Endometrium (tissue), 2 donors: Measurements from ENCODE around the gene ZCCHC4.

ENCODE experiments used
- FAIRE-seq: peaks from 2 replicates; lab custom pipeline; 2012; peaks lifted over from hg19 to GRCh38; lab: Jason Lieb, UNC
- donor health status: control.
- donor health status: control.

The ZCCHC4 gene

DNA sequence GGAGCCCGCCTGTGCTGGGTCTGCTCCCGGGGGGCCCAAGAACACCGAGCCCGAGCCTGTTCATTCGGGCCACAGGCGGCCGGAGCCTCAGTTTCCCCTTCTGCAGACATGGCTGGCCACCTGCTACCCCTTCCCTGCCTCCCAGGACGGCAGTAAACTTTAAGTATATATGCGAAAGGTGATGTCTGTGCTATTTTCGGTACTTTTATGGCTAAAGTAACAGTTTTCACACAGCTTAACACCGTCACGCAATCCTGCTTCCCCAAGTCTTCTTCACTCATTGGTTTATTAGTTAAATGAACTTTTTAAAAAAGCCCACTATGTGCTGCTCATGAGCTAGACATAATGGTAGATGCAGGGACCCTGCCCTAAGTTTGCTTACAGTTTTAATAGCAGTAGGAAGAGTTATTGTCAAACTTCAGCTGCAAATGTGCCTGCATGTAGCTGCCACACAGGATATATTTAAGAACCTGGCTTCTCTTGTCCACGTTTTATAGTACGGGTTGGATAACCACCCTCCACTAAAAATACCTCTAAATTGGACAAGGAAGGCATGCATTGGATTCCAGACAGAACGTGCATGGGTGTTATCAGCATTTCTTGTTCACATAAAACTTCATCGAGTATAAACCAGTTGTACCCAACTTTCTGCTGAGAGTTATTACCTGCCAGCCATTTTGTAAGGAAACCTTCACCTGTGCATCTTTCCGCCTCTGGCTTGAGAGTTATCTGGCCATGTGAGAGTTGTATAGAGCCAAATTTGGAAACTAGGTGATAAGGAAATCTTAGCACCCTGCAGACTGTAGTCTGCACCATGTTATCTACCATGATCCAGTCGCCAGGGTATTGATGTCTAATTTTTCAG is 65.2 kb downstream of the ZCCHC4 start:
- no peak for FAIRE-seq

DNA sequence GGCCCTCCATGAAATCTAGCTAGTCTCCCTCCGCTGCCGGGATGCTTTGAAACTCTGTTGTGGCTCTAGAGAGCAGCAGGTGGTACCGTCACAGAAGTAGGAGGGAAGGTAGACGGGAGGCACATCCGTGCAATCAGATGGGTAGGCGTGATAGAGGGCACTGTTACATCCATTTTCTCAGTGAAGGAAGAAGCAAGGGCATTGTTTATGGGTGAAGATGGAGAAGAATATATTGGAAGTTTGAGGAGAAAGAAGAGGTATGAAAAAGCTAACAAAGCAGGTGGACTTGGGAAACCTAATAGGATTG is 65.8 kb downstream of the ZCCHC4 start:
- FAIRE-seq = no peak

DNA sequence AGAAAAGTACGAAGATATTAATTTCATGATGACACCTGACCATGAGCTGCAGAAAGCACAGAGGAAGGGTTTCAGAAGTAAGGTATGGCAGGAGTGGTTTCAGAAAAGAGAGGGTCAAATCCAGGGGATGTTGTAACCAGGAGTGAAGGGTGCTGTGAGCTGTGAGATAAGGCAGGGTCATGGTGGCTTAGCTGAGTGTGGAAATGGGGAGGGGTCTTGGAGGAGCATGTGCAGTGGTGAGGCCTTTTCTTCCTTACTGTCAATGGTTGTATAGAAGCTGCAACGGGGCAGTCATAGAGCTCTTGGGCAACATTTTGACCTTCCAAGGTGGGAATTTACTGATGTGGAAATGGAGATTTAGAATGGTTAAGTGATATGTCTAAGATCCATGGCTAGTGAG is 67.0 kb downstream of the ZCCHC4 start:
- FAIRE-seq = no peak

DNA sequence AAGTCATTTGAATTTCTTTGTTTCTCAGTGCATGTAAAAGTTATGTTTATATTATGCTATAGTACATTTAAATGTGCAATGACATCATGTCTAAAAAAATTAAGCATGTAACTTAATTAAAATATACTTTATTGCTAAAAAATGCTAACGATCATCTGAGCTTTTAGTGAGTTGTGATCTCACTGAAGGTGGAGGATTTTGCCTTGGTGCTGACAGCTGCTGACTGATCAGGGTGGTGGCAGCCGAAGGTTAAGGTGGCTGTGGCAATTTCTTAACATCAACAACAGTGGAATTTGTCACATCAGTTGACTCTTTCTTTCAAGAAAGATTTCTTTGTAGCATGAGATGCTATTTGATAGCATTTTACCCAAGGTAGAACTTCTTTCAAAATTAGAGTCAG is 71.1 kb downstream of the ZCCHC4 start:
- no peak for FAIRE-seq

DNA sequence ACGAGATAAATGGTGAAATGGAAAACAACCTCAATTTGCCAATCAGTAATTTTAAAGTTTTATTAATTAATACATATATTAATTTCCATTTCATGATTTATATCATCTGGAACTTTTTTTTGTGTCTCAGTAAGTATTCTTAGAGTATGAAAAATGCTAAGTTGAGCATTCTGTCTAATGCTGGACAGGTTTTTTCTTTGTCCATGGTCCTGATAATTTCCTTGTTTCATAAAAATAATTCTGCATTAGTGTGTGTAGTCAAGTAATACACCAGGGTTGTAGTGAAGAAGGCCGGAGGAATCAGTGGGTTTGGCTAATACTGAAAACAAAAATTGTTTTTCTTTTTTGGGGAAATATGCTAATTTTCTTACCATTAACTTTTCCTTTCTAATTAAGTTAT is 74.4 kb downstream of the ZCCHC4 start:
- no peak for FAIRE-seq

DNA sequence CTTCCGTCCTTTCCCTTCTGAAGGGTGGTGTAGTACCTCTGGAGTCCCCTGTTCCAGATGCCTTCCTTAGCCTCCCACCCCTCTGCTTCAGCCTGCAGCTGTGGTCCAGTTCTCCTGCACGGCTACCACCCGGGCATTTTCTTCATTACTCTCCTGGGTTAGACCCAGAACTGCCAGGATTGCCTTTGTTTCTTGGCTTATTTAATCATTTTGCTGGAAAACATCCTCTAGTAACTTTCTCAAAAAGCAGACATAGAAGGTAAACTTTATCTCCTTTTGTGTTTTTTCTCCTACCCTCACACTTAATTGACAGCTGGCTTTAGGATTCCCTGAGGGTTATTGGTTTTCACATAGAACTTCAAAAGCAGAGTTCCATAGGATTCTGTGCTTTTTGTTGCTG is 84.7 kb downstream of the ZCCHC4 start:
- no peak for FAIRE-seq

DNA sequence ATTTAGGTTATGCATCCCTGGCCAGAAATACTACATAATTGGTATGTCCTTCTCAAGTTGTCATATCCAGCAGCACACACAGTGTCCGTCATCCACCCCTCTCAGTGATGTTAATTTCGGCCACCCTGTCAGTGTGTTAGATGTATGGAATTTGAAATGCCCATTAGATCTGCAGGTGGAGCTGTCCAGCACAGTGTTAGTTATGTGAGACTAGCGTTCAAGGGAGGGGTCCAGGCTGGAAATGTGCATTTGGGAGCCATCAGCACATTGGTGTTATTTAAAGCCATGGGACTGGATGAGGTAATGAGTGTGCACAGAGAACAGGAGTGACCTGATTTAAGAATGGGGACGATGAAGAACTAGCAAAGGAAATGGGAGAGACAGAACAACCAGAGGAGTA is 86.9 kb downstream of the ZCCHC4 start:
- no peak for FAIRE-seq

DNA sequence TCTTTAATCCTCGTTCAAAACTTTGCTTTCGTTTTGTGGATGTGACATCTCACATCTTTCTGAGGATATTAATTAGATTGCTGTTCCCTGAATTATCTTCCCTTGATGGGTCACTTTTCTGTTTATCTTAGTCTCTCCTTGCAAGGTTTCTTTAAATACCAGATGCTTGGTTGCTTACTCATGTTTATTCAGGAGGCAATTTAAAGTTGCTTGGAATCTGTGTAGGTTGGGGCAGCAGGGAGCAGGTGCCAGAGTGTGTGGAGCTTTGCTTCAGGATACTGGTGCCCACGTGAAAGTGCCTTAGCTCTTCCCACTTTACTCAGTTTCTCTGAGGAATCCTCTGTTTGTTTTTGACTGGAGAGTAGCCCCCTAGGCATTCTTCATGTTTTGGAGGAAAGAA is 88.5 kb downstream of the ZCCHC4 start:
- no peak for FAIRE-seq

DNA sequence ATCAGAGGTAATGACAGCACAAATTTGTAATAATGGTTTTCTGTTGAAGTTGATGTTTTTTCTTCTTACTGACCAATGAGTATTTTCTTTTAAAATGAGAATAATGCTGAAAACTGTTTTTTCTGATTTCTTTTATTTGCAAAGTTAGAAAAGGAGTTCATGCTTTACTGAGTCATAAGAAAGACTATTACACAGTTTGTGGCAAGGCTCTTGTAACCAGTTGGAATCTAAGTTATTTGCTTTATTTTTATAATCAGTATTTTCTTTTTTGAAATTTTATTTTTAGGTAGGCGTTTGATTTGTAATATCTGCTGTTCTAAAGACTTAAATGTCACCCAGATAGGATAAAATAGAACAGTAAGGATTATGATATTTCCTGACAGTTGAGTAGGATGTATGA is 89.9 kb downstream of the ZCCHC4 start:
- no peak for FAIRE-seq

DNA sequence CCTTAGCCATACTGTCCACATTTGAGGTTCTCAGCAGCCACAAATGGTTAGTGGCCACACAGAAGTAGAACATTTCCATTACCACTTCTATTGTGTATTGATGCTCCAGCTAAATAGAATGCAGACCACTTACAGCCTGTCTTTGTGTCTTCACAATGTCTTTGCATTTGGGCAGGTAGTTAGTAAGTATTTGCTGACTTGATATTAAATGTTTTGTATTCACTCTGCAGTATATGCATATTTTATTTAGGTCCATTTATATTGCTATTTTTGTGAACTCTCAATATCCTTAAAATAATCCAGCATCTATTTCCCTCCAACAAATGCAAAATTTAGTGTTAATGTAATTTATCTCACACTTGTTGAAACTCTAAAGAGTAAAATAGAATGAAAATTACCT is 91.1 kb downstream of the ZCCHC4 start:
- FAIRE-seq = no peak

DNA sequence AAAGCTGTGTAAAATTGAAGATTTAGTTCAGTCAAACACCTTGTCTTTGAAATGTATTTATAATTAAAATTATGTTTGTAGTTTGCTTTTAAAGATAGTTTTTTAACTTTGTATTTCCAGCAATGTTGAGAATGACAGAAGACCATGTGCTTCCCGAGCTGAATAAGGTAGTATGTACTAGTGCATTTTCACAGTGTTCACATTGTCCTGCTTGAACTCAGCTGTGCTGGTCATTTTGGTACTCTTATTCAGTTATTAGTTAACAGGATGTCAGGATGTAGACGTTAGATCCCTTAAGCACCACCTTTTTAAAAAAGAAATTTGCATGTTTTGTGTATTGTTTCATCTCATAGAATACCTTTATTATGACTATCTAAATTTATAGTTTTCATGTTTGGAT is 92.9 kb downstream of the ZCCHC4 start:
- FAIRE-seq = no peak

DNA sequence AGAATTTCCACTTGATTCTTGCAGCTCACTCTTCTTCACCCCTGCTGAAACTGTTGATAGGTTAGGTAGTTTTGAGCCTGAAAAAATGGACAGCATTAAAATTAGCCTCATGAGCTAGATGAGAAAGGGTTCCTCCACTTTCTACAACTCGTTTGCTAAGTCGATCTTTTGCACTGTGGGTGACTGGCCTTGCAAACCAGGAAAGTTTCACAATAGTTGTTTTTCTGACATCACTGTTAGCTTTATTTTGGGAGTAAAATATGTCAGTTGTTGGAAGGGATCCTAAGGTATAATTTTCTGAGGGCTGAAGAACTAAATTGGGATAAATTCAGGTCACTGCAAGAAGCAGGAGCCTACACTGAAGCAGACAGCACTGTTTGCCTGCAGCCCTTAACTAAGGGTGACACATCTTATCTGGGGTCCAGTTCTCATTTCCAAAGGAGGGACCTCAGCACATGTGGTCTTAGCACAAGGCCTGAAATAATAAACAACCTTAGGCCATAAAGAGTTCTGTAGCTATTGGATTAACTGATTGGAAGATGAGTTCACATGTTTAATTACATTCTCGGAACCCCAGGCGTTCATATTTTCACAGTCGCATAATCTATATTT is 93.6 kb downstream of the ZCCHC4 start:
- FAIRE-seq = no peak

DNA sequence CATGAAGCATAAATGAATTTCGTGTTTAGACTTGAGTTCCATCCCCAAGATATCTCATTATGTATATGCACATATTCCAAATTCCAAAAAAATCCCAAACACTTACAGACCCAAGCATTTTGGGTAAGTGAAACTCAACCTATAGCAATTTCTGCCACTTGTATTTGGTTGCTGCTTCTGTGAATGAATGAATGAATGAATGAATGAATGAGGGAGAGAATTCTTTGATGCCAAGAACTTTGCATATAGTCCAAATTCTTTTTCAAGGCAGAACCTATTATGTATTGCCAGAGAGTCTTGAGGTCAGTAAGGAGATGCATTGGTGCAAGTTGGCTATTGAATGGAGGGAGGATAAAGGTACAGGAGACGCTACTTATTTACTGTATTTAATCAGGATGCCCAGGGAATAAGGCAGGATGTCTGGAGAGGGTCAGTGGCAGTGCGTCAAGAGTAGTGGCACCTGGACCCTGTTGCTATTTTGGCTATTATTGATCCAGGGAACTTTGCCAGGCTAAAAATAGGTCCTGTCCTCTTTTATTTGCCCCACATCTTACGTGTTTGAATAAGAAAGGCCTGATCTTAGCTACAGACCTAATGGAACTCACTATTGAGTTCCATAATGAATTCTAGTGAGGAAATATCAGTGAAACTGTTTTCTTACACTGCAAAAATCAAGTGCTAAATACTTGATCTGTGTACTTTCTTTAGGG is 98.4 kb downstream of the ZCCHC4 start:
- no peak for FAIRE-seq

DNA sequence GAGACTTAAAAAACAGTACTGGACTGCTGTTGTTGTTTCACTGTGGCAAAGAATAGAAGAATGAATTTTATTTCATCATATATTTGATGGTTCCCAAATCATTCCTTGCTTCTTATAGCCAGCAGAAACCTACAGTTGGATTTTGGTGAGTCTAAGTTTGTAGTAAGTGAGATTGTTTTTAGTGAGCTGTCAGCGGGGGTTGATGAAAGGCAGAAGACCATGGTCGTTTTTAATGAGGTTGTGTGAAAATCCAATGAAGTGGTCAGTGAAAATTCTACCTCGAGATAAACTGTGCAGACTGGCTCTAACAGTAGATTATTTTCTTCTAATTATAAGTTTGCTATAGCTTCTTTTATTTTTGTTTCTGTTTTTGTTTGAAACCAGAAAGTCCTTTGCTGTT is 100.7 kb downstream of the ZCCHC4 start:
- FAIRE-seq = no peak

DNA sequence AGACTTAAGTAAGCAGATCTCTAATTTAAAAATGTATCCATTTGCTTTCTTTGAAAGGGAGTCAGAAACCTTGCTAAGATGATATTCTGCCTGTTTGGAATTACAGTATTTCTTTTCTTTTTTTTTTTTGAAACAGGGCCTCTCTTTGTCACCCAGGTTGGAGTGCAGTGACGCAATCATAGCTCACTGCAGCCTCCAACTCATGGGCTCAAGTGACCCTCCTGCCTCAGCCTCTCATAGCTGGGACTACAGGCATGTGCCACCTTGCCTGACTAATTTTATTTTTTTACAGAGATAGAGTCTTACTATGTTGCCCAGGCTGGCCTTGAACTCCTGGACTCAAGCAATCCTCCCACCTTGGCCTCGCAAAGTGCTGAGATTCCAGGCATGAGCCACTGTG is 104.4 kb downstream of the ZCCHC4 start:
- FAIRE-seq = no peak
